ENCODE results near the gene PIEZO1.
"Not testable (repeated sequence)": the region's sequence is repeated elsewhere in the genome, so short reads cannot be mapped to it uniquely, and the experiment has no call there.

The PIEZO1 gene, protein sequence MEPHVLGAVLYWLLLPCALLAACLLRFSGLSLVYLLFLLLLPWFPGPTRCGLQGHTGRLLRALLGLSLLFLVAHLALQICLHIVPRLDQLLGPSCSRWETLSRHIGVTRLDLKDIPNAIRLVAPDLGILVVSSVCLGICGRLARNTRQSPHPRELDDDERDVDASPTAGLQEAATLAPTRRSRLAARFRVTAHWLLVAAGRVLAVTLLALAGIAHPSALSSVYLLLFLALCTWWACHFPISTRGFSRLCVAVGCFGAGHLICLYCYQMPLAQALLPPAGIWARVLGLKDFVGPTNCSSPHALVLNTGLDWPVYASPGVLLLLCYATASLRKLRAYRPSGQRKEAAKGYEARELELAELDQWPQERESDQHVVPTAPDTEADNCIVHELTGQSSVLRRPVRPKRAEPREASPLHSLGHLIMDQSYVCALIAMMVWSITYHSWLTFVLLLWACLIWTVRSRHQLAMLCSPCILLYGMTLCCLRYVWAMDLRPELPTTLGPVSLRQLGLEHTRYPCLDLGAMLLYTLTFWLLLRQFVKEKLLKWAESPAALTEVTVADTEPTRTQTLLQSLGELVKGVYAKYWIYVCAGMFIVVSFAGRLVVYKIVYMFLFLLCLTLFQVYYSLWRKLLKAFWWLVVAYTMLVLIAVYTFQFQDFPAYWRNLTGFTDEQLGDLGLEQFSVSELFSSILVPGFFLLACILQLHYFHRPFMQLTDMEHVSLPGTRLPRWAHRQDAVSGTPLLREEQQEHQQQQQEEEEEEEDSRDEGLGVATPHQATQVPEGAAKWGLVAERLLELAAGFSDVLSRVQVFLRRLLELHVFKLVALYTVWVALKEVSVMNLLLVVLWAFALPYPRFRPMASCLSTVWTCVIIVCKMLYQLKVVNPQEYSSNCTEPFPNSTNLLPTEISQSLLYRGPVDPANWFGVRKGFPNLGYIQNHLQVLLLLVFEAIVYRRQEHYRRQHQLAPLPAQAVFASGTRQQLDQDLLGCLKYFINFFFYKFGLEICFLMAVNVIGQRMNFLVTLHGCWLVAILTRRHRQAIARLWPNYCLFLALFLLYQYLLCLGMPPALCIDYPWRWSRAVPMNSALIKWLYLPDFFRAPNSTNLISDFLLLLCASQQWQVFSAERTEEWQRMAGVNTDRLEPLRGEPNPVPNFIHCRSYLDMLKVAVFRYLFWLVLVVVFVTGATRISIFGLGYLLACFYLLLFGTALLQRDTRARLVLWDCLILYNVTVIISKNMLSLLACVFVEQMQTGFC (N-terminal part only)

GRCh38 chr16:88785106-88785924 is at the start of gene PIEZO1:
Gene PIEZO1, minus strand, starts transcription at chr16:88785220. Its CDS starts 256 bp downstream, at chr16:88784964.
- peak; percentile 89 for DNase-seq (ENCODE audit: low spot score)

- no peak for DNase-seq (ENCODE audit: low spot score)
These were observed 49.6 kb upstream of the PIEZO1 start for GRCh38 chr16:88834670-88835069.

DNA sequence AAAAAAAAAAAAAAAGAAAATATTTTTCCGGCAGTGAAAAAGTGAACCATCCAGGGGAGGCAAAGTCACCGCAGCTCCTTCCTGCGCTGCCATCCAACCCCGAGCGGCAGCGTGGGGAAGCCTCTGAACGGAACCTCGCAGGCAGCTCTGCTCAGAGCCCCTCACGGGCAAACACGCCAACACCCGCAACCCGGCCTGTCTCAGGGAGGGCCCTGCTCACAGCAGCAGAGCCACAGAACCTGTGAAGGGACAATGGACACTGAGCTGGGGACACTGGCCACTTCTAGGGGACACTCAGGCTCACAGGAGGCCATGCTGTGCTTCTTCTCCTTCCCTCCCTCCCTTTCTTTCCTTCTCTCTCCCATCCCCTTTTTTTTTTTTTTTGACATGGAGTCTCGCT is 48.1 kb upstream of the PIEZO1 start:
- no peak for DNase-seq (ENCODE audit: low spot score)

- DNase-seq (ENCODE audit: low spot score), result no peak
These were observed 46.8 kb upstream of the PIEZO1 start for GRCh38 chr16:88831838-88832237.

- no peak for DNase-seq (ENCODE audit: low spot score)
These were observed 45.8 kb upstream of the PIEZO1 start for GRCh38 chr16:88830783-88831182.

DNA sequence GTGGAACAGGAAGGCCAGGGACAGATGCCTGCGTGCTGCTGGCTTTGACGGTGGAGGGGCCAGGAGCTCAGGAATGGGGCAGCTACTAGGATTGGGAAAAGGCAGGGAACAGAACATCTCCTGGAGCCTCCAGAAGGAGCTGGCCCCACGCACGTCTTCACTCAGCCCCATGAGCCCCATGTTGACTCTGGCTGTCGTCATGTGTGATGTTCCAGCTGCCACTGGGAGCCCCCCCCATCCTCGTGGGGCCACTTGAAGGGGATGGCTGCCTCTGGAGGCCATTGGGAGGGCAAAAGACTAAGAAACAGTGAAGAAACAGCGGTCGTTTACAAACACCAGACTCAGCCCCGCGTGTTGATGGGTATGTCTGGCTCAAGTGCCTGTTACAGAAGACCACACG is 45.2 kb upstream of the PIEZO1 start:
- no peak for DNase-seq (ENCODE audit: low spot score)

DNA sequence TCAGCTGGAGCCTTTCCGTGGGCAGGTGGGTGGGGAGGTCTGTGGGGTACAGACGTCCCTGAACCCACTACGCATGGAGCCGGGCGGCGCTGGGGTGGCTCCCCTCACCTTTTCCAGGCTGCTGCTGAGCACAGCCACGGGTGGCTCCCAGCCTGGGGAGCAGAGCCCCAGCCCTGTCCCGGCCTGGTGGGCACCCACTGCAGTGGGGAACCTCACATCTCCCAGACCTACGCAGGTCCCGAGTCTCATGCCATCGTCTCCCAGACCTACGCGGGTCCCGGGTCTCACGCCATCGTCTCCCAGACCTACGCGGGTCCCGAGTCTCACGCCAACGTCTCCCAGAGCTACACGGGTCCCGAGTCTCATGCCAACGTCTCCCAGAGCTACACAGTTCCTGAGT is 43.7 kb upstream of the PIEZO1 start:
- no peak for DNase-seq (ENCODE audit: low spot score)

DNA sequence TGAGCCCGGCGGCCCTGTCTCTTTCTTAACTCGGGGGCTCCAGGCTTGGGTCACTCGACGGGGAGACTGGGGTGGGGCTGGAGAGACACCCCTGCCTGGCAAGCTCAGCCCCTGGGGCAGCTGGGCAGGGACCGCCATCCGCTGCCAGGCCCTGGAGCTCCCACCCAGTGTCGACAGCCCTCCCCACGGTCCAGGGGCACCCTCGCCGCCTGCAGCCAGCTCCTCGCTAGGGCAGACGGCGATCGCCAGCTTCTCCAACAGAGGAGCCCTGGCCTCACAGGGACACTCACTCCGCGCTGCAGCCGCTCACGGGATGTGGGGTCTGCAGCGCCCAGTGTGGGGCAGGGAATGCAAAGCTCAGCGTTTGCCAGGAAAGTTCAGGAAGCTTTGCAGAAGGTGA is 42.7 kb upstream of the PIEZO1 start:
- DNase-seq (ENCODE audit: low spot score), result no peak

DNA sequence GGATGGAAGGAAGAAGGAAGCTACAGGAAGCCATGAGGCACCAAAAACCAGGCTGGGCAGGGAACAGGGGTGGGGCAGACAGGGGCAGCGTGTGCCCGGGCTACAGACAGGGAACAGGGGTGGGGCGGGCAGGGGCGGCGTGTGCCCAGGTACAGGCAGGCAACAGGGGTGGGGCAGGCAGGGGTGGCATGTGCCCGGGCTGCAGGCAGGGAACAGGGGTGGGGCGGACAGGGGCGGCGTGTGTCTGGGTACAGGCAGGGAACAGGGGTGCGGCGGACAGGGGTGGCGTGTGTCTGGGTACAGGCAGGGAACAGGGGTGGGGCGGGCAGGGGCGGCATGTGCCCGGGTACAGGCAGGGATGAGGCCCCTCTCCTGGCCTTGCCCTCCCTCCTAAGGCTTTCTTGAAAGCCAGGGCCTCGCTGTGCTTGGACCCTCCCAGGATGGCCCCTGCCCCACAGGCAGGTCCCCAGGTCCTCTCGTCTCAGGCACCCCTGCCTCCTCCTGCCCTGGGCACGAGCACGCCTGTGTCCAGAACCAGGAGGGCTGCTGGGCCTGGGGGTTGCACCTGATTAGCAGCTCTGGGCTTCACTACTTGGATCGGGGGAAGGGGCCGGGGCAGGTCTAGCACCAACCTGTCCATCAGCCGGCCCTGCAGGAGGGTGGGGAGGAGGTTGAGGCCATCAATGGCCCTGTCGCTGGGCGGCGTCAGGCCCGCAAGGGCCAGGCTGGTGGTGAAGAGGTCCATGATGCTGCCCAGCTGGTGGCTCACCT is 41.2 kb upstream of the PIEZO1 start:
- no peak for DNase-seq (ENCODE audit: low spot score)

GRCh38 chr16:88825146-88825545 is 40.1 kb upstream of the PIEZO1 start:
- no peak for DNase-seq (ENCODE audit: low spot score)

DNA sequence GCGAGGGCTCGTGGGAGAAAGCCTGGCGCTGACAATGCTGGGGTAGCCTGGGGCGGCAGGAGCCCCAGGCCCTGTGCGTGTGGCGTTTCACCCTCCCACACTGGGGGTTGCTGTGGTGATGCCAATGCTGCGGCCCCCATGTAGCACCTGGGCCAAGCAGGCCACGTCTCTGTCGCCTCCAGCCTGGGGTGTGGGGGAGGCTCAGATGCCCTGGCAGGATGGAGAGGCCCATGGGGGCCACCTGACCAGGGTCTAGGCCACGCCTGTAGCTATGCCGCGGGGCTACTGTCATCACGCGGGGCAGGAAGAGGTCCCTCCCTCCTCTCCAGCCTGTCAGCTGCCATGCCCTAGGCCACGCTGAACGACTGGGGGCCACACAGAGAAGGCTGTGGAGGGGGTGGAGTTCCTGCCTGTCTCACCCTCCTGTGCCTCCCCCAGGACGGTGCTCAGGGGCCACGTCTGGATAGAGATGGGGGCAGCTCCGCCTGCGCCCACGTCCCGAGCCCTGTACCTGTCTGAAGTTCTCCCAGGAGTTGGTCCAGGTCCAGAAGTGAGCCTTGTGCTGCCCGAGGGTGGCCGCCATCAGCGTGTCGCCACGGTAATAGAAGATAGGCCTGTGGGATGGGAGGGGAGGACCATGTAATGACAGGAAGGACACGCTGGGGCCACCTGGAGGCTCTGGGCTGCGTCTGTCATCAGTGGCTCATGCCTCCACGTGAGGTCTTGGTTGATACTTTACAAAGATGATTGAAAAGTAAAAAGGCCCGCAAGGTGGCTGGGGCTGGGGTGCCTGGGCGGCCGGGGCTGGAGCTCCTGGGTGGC is 39.4 kb upstream of the PIEZO1 start:
- DNase-seq (ENCODE audit: low spot score), result no peak

DNA sequence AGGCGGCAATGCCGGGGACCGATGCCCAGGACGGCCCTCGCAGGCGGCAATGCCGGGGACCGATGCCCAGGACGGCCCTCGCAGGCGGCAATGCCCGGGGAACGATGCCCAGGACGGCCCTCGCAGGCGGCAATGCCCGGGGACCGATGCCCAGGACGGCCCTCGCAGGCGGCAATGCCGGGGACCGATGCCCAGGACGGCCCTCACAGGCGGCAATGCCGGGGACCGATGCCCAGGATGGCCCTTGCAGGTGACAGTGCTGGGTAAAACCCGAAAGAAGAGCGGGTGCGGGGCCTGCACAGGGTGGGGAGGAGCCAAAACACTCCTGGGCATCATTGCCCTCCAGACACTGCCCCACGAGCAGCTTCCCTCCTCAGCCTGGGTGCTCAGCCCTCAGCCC is 38.6 kb upstream of the PIEZO1 start:
- DNase-seq (ENCODE audit: low spot score), result not testable (repeated sequence)

- no peak for DNase-seq (ENCODE audit: low spot score)
These were observed 37.4 kb upstream of the PIEZO1 start for GRCh38 chr16:88822281-88823040.

GRCh38 chr16:88821168-88821850 is 36.3 kb upstream of the PIEZO1 start:
- DNase-seq (ENCODE audit: low spot score), result no peak

GRCh38 chr16:88820385-88821025 is 35.5 kb upstream of the PIEZO1 start:
- DNase-seq (ENCODE audit: low spot score), result no peak

DNA sequence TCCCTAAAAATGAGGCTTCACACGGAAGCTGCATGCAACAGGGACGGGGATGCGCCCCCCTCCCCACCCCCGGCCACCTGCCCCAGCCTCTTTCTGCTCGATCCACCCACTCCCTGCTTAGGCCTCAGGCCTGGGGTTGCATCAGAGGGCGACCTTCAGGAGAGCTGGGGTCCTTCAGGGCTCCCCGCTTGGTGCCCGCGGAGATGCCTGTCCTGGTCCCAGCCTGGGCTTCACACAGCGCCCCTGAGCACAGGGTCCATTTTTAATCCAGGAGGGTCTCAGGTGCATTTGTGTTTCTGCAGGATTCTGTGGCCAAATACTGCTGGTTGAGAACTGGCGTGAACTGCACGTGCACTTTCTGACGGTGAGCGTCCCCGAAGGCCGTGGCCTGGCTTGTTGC is 34.1 kb upstream of the PIEZO1 start:
- DNase-seq (ENCODE audit: low spot score), result no peak

- no peak for DNase-seq (ENCODE audit: low spot score)
These were observed 33.5 kb upstream of the PIEZO1 start for GRCh38 chr16:88818575-88818874.
